KOPT-K1 (cell line): Measurements from ENCODE around the gene LGR5.

ENCODE experiments used
- H3K27ac ChIP-seq: fragments of 200-600 bp; sonication (generic); 2 replicates; pipeline ENCODE4 v1.5.1; 2016; ENCODE audit warnings: antibody characterized with exemption, mild to moderate bottlenecking, low read depth, low read length; ENCODE audit not compliant: poor library complexity, severe bottlenecking
- H3K36me3 ChIP-seq: fragments of 200-600 bp; sonication (generic); 2 replicates; pipeline ENCODE4 v1.5.1; 2017; ENCODE audit warnings: antibody characterized with exemption, mild to moderate bottlenecking, low read length, moderate library complexity; ENCODE audit not compliant: insufficient read depth
- H3K9me3 ChIP-seq: fragments of 200-600 bp; sonication (generic); 2 replicates; pipeline ENCODE4 v1.5.1; 2017; ENCODE audit warnings: antibody characterized with exemption, low read length, mild to moderate bottlenecking; ENCODE audit not compliant: insufficient read depth, poor library complexity, severe bottlenecking

LGR5 gene, protein sequence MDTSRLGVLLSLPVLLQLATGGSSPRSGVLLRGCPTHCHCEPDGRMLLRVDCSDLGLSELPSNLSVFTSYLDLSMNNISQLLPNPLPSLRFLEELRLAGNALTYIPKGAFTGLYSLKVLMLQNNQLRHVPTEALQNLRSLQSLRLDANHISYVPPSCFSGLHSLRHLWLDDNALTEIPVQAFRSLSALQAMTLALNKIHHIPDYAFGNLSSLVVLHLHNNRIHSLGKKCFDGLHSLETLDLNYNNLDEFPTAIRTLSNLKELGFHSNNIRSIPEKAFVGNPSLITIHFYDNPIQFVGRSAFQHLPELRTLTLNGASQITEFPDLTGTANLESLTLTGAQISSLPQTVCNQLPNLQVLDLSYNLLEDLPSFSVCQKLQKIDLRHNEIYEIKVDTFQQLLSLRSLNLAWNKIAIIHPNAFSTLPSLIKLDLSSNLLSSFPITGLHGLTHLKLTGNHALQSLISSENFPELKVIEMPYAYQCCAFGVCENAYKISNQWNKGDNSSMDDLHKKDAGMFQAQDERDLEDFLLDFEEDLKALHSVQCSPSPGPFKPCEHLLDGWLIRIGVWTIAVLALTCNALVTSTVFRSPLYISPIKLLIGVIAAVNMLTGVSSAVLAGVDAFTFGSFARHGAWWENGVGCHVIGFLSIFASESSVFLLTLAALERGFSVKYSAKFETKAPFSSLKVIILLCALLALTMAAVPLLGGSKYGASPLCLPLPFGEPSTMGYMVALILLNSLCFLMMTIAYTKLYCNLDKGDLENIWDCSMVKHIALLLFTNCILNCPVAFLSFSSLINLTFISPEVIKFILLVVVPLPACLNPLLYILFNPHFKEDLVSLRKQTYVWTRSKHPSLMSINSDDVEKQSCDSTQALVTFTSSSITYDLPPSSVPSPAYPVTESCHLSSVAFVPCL

GRCh38 chr12:71439613-71440344 lies at the start of gene LGR5:
LGR5 (plus strand) TSS chr12:71439798; CDS start chr12:71440081, 283 bp downstream.
- Histone ChIP-seq H3K9me3 (peaks cover 53% of the 10 kb centered on the region), H3K27ac (no peak within 1 kb of the TSS), H3K36me3 (no peaks in the 10 kb centered on the region)

GRCh38 chr12:71392521-71393145 lies 47.0 kb upstream of the LGR5 start:
- Histone ChIP-seq H3K27ac (no peak overlapping the region), H3K9me3 (no peaks in the 10 kb centered on the region), H3K36me3 (no peaks in the 10 kb centered on the region)

DNA sequence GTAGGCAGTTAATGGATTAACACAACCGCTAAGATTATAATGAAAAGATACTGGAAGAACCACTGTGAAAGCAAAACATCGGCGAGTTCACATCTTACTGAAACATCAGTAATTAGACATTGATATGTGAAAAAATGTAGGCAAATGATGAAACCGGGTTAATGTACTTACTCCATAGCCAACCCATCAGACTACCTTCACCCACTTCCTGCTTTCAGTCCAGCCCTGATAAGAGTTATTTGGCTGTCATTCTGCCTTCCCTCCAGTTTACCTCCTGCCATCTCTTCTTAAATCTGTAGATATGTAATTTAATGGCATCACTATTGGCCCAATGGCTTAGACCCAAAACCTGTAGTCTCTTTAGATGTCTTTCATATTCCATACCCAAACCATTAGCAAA lies 46.0 kb upstream of the LGR5 start:
- Histone ChIP-seq H3K36me3 (no peaks in the 10 kb centered on the region), H3K9me3 (no peaks in the 10 kb centered on the region), H3K27ac (no peak overlapping the region)

- H3K36me3 ChIP-seq, result no peaks in the 10 kb centered on the region
- no peak overlapping the region for H3K27ac ChIP-seq
- no peaks in the 10 kb centered on the region for H3K9me3 ChIP-seq
These were observed 42.1 kb upstream of the LGR5 start for GRCh38 chr12:71397433-71397954.

- H3K36me3 ChIP-seq, result no peaks in the 10 kb centered on the region
- no peak overlapping the region for H3K27ac ChIP-seq
- H3K9me3 ChIP-seq, result no peaks in the 10 kb centered on the region
These were observed 40.4 kb upstream of the LGR5 start for GRCh38 chr12:71399197-71399596.

- H3K9me3 ChIP-seq, result no peaks in the 10 kb centered on the region
- H3K36me3 ChIP-seq, result no peaks in the 10 kb centered on the region
- H3K27ac ChIP-seq, result no peak overlapping the region
These were observed 39.1 kb upstream of the LGR5 start for GRCh38 chr12:71400481-71400880.

DNA sequence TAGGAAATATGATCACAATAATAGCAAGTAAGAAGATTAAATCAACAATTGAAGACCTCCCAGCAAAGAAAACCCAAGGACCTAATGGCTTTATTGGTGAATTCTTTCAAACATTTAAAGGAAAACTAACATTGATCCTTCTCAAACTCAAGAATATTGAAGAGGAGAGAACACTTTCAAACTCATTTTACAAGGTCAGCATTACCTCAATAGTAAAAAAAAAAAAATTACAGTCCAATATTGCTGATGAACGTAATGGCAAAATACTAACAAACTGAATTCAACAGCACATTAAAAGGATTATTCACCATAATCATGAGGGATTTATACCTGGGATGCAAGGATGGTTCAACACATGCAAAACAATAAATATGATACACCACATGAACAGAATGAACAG lies 33.7 kb upstream of the LGR5 start:
- H3K36me3 ChIP-seq, result no peaks in the 10 kb centered on the region
- H3K27ac ChIP-seq, result no peak overlapping the region
- H3K9me3 ChIP-seq, result no peaks in the 10 kb centered on the region

DNA sequence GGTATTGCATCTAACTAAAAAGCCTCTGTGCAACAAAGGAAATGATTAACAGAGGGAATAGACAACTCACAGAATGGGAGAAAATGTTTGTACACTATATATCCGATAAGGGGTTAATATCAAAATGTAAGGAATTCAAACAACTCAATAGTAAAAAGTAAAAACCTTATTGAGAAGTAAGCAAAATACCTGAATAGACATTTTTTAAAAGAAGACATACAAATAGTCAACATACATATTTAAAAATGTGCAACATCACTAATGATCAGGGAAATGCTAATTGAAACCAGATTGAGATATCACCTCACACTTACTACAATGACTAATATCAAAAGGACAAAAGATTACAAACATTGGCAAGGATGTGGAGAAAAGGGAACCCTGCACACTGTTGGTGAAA lies 31.9 kb upstream of the LGR5 start:
- H3K9me3 ChIP-seq, result peaks cover 2% of the 10 kb centered on the region
- H3K27ac ChIP-seq, result no peak overlapping the region
- no peaks in the 10 kb centered on the region for H3K36me3 ChIP-seq

DNA sequence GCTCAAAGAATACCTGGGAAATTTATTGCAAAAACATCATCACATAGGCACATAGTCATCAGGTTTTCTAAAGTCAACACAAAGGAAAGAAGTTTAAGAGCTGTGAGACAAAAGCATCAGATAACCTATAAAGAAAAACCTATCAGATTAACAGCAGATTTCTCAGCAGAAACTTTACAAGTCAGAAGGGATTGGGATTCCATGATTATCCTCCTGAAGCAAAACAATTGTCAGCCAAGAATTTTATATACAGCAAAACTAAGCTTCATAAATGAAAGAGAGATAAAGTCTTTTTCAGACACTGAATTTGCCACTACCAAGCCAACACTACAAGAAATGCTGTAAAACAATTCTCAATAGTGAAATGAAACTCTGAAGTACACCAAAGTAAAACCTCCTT lies 28.8 kb upstream of the LGR5 start:
- Histone ChIP-seq H3K36me3 (no peaks in the 10 kb centered on the region), H3K9me3 (peaks cover 10% of the 10 kb centered on the region), H3K27ac (no peak overlapping the region)

- peaks cover 10% of the 10 kb centered on the region for H3K9me3 ChIP-seq
- no peaks in the 10 kb centered on the region for H3K36me3 ChIP-seq
- no peak overlapping the region for H3K27ac ChIP-seq
These were observed 28.0 kb upstream of the LGR5 start for GRCh38 chr12:71411635-71412034.

- Histone ChIP-seq H3K27ac (no peak overlapping the region), H3K9me3 (peaks cover 18% of the 10 kb centered on the region), H3K36me3 (no peaks in the 10 kb centered on the region)
These were observed 24.0 kb upstream of the LGR5 start for GRCh38 chr12:71415336-71416231.

DNA sequence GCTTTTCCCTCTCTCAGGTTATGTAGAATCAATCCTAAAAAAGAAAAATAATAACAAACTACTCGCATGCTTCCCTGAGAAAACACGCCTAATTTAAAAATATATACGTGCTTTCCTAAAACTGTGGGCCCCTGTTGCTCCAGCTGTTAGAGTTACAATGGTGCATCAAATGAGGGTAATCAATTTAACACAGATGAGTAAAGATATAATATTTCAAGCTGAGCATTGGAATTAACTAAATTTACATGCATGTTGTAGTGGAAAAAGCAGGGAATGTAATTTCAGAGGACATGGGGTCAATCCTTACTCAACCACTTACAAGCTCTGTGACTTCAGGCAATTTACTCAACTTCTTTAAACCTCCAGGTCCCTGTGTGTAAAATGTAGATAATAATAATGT lies 22.4 kb upstream of the LGR5 start:
- peaks cover 24% of the 10 kb centered on the region for H3K9me3 ChIP-seq
- no peak overlapping the region for H3K27ac ChIP-seq
- no peaks in the 10 kb centered on the region for H3K36me3 ChIP-seq

- peaks cover 14% of the 10 kb centered on the region for H3K9me3 ChIP-seq
- H3K27ac ChIP-seq, result no peak overlapping the region
- H3K36me3 ChIP-seq, result no peaks in the 10 kb centered on the region
These were observed 18.7 kb upstream of the LGR5 start for GRCh38 chr12:71420775-71421406.
